Loucy (cell line): ENCODE data around the gene COQ3.
"Not testable (repeated sequence)": the region's sequence is repeated elsewhere in the genome, so short reads cannot be mapped to it uniquely, and the experiment has no call there.

Experiments used
- H2AFZ ChIP-seq: fragments of 200-600 bp; sonication (generic); 2 replicates; pipeline ENCODE4 v1.6.0; 2016; ENCODE audit warnings: antibody characterized with exemption, mild to moderate bottlenecking, low read length, moderate library complexity
- H3F3A ChIP-seq: fragments of 200-600 bp; 2 replicates; pipeline ENCODE4 v1.6.0; 2016; ENCODE audit warnings: antibody characterized with exemption, low read depth, mild to moderate bottlenecking
- H3K27me3 ChIP-seq: fragments of 200-600 bp; sonication (generic); 2 replicates; pipeline ENCODE4 v1.6.1; 2014; ENCODE audit warnings: low read length, mild to moderate bottlenecking; ENCODE audit not compliant: insufficient read depth, poor library complexity, severe bottlenecking
- H3K36me3 ChIP-seq: fragments of 200-600 bp; sonication (generic); 2 replicates; pipeline ENCODE4 v1.6.1; 2016; ENCODE audit warnings: low read length; ENCODE audit not compliant: insufficient read depth
- H3K4me1 ChIP-seq: fragments of 200-600 bp; sonication (generic); 2 replicates; pipeline ENCODE4 v1.5.1; 2014; ENCODE audit warnings: low read length, mild to moderate bottlenecking; ENCODE audit not compliant: insufficient read depth, poor library complexity, severe bottlenecking
- H3K4me2 ChIP-seq: fragments of 200-600 bp; sonication (generic); 2 replicates; pipeline ENCODE4 v1.6.0; 2014; ENCODE audit warnings: antibody characterized with exemption, low read length, low read depth, mild to moderate bottlenecking; ENCODE audit not compliant: poor library complexity, severe bottlenecking
- H3K4me3 ChIP-seq: fragments of 200-600 bp; sonication (generic); 2 replicates; pipeline ENCODE4 v1.5.1; 2014; ENCODE audit warnings: low read length, mild to moderate bottlenecking, mixed read lengths; ENCODE audit not compliant: poor library complexity, severe bottlenecking
- H3K79me2 ChIP-seq: fragments of 200-600 bp; sonication (generic); 2 replicates; pipeline ENCODE4 v1.6.1; 2014; ENCODE audit warnings: low read length; ENCODE audit not compliant: insufficient read depth
- H3K9ac ChIP-seq: fragments of 200-600 bp; sonication (generic); 2 replicates; pipeline ENCODE4 v1.6.0; 2014; ENCODE audit warnings: mild to moderate bottlenecking, low read depth, low read length, moderate library complexity; ENCODE audit not compliant: poor library complexity, severe bottlenecking
- H3K9me2 ChIP-seq: fragments of 200-600 bp; sonication (generic); replicated peaks from 2 replicates; pipeline ENCODE4 v1.6.1; 2016; ENCODE audit warnings: low read depth, low read length, mixed read lengths
- H3K9me3 ChIP-seq: fragments of 200-600 bp; sonication (generic); 2 replicates; pipeline ENCODE4 v1.6.1; 2014; ENCODE audit warnings: mild to moderate bottlenecking, antibody characterized with exemption, low read length, low read depth; ENCODE audit not compliant: insufficient read depth
- H4K20me1 ChIP-seq: fragments of 200-600 bp; sonication (generic); 2 replicates; pipeline ENCODE4 v1.6.0; 2014; ENCODE audit warnings: antibody characterized with exemption, low read length, mild to moderate bottlenecking; ENCODE audit not compliant: insufficient read depth, poor library complexity, severe bottlenecking
- CTCF ChIP-seq: fragments of 200-600 bp; sonication (generic); conservative IDR thresholded peaks from 2 replicates; pipeline ENCODE4 v1.5.1; 2014; ENCODE audit warnings: mild to moderate bottlenecking, antibody characterized with exemption, low read length
- EZH2phosphoT487 ChIP-seq: fragments of 200-600 bp; IDR thresholded peaks from 2 replicates; pipeline ENCODE4 v1.6.1; 2018; ENCODE audit warnings: antibody characterized with exemption, mild to moderate bottlenecking, moderate library complexity, borderline replicate concordance

Gene COQ3

GRCh38 chr6:99338188-99338587 lies 55.8 kb downstream of the COQ3 start:
- H3K4me3 ChIP-seq: no peak overlapping the region
- no peaks in the 10 kb centered on the region for H3K4me1 ChIP-seq
- no peaks in the 10 kb centered on the region for H3K36me3 ChIP-seq
- no peaks in the 10 kb centered on the region for H3K9me2 ChIP-seq
- no peak overlapping the region for H3K4me2 ChIP-seq
- no peaks in the 10 kb centered on the region for H3F3A ChIP-seq
- H3K79me2 ChIP-seq: no peaks in the 10 kb centered on the region
- TF ChIP-seq CTCF (no peak), EZH2phosphoT487 (no peak)
- H3K9me3 ChIP-seq: no peaks in the 10 kb centered on the region
- H4K20me1 ChIP-seq: no peaks in the 10 kb centered on the region
- H3K9ac ChIP-seq: no peak overlapping the region
- H2AFZ ChIP-seq: no peak overlapping the region
- H3K27me3 ChIP-seq: no peaks in the 10 kb centered on the region

- H4K20me1 ChIP-seq, H3K4me3 ChIP-seq, H3K9me3 ChIP-seq, H3K9ac ChIP-seq, H3K9me2 ChIP-seq, H3K4me2 ChIP-seq, H3K4me1 ChIP-seq, H3F3A ChIP-seq, H2AFZ ChIP-seq, H3K27me3 ChIP-seq, H3K36me3 ChIP-seq, H3K79me2 ChIP-seq: not testable (repeated sequence)
Observed at GRCh38 chr6:99335298-99335697, 58.7 kb downstream of the COQ3 start.

- H3K9me3 ChIP-seq: no peaks in the 10 kb centered on the region
- no peaks in the 10 kb centered on the region for H3K36me3 ChIP-seq
- peak; percentile 80 for TF ChIP-seq CTCF
- TF ChIP-seq EZH2phosphoT487: no peak
- no peak overlapping the region for H3K4me2 ChIP-seq
- H3K9me2 ChIP-seq: no peaks in the 10 kb centered on the region
- H3K79me2 ChIP-seq: no peaks in the 10 kb centered on the region
- H3K9ac ChIP-seq: no peak overlapping the region
- no peaks in the 10 kb centered on the region for H4K20me1 ChIP-seq
- no peaks in the 10 kb centered on the region for H3K27me3 ChIP-seq
- no peaks in the 10 kb centered on the region for H3F3A ChIP-seq
- H3K4me3 ChIP-seq: no peak overlapping the region
- H3K4me1 ChIP-seq: no peaks in the 10 kb centered on the region
- peak overlapping the region; percentile 53; the same call in 1 of the 2 replicates for H2AFZ ChIP-seq
Observed at GRCh38 chr6:99334526-99335127, 59.4 kb downstream of the COQ3 start.

- no peaks in the 10 kb centered on the region for H3K36me3 ChIP-seq
- TF ChIP-seq CTCF: no peak
- TF ChIP-seq EZH2phosphoT487: no peak
- H3K9ac ChIP-seq: no peak overlapping the region
- H3K79me2 ChIP-seq: no peaks in the 10 kb centered on the region
- no peaks in the 10 kb centered on the region for H3K9me2 ChIP-seq
- no peaks in the 10 kb centered on the region for H3K9me3 ChIP-seq
- H3K4me1 ChIP-seq: no peaks in the 10 kb centered on the region
- H3F3A ChIP-seq: no peaks in the 10 kb centered on the region
- no peaks in the 10 kb centered on the region for H4K20me1 ChIP-seq
- H3K4me3 ChIP-seq: no peak overlapping the region
- H3K4me2 ChIP-seq: no peak overlapping the region
- H2AFZ ChIP-seq: no peak overlapping the region
- no peaks in the 10 kb centered on the region for H3K27me3 ChIP-seq
Observed at GRCh38 chr6:99333068-99333467, 60.9 kb downstream of the COQ3 start.
